ENCODE measurements around the gene CDX1.

Gene CDX1

GRCh38 chr5:150166650-150167511, at the start of gene CDX1:
Gene CDX1, plus strand, starts transcription at chr5:150166778. Its CDS starts 99 bp downstream, at chr5:150166877.
- DNase-seq = no peak

GRCh38 chr5:150117945-150118560, 48.5 kb upstream of the CDX1 start:
- DNase-seq = no peak

GRCh38 chr5:150118561-150119229, 47.9 kb upstream of the CDX1 start:
- DNase-seq = no peak

GRCh38 chr5:150119421-150120061, 47.0 kb upstream of the CDX1 start:
- no peak for DNase-seq

- DNase-seq = no peak
Measured at GRCh38 chr5:150120062-150120441, 46.5 kb upstream of the CDX1 start.

- DNase-seq = no peak
Measured at GRCh38 chr5:150120617-150121447, 45.7 kb upstream of the CDX1 start.

GRCh38 chr5:150121448-150122157, 45.0 kb upstream of the CDX1 start:
- no peak for DNase-seq

GRCh38 chr5:150122158-150122510, 44.4 kb upstream of the CDX1 start:
- peak; percentile 58 for DNase-seq

- DNase-seq = no peak
Measured at GRCh38 chr5:150122536-150123481, 43.8 kb upstream of the CDX1 start.

GRCh38 chr5:150123542-150123941, 43.0 kb upstream of the CDX1 start:
- no peak for DNase-seq

GRCh38 chr5:150124111-150124557, 42.4 kb upstream of the CDX1 start:
- DNase-seq = peak; percentile 42

GRCh38 chr5:150124596-150124995, 42.0 kb upstream of the CDX1 start:
- no peak for DNase-seq

- no peak for DNase-seq
Measured at GRCh38 chr5:150125334-150125733, 41.2 kb upstream of the CDX1 start.

GRCh38 chr5:150126199-150126920, 40.2 kb upstream of the CDX1 start:
- no peak for DNase-seq

GRCh38 chr5:150126921-150127265, 39.7 kb upstream of the CDX1 start:
- DNase-seq = no peak

- no peak for DNase-seq
Measured at GRCh38 chr5:150129454-150129812, 37.1 kb upstream of the CDX1 start.

GRCh38 chr5:150129813-150130492, 36.6 kb upstream of the CDX1 start:
- DNase-seq = peak; percentile 60

GRCh38 chr5:150130493-150130922, 36.1 kb upstream of the CDX1 start:
- no peak for DNase-seq

GRCh38 chr5:150131461-150131860, 35.1 kb upstream of the CDX1 start:
- no peak for DNase-seq
